Lower leg skin (tissue), 3 donors: ENCODE data around the gene ORC3.

Experiments
- POLR2A ChIP-seq, 2 donors: fragments of 450-650 bp; IDR thresholded peaks; one replicate each; pipeline ENCODE4 v1.6.1; 2016 to 2017; ENCODE audit warnings: antibody characterized with exemption in 2 of 2, mild to moderate bottlenecking in 1 of 2, moderate library complexity in 1 of 2
- TF ChIP-seq, protein P1 (sequence below), 3 donors: fragments of 450-650 bp; IDR thresholded peaks; one replicate each; pipeline ENCODE4 v1.5.1; 2016; ENCODE audit warnings: antibody characterized with exemption in 3 of 3, mild to moderate bottlenecking in 3 of 3, moderate library complexity in 2 of 3

DNA sequence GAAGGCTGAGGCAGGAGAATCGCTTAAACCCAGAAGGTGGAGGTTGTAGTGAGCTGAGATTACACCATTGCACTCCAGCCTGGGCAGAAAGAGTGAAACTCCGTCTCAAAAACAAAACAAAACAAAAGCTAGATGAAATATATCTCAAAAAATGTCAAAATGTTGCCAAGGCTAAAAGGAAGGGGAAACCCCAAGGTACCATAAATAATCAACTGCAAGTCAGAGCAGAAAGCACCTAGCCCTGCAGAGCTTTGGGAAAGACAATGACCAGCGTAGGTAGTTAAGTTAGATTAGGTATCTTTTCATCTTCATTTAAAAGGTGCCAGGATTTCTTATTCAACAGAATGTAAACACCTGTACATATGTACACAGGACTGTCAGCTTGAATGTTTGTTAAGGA lies 79.1 kb downstream of the ORC3 start:
- TF ChIP-seq, protein P1, sequence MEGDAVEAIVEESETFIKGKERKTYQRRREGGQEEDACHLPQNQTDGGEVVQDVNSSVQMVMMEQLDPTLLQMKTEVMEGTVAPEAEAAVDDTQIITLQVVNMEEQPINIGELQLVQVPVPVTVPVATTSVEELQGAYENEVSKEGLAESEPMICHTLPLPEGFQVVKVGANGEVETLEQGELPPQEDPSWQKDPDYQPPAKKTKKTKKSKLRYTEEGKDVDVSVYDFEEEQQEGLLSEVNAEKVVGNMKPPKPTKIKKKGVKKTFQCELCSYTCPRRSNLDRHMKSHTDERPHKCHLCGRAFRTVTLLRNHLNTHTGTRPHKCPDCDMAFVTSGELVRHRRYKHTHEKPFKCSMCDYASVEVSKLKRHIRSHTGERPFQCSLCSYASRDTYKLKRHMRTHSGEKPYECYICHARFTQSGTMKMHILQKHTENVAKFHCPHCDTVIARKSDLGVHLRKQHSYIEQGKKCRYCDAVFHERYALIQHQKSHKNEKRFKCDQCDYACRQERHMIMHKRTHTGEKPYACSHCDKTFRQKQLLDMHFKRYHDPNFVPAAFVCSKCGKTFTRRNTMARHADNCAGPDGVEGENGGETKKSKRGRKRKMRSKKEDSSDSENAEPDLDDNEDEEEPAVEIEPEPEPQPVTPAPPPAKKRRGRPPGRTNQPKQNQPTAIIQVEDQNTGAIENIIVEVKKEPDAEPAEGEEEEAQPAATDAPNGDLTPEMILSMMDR (IDR thresholded peaks at IDR 0.05) = no peak
- no peak for TF ChIP-seq POLR2A (IDR thresholded peaks at IDR 0.05)
